Tibial artery (tissue), 4 donors: ENCODE data around the gene SCYGR6.
"Not testable (repeated sequence)": the region's sequence is repeated elsewhere in the genome, so short reads cannot be mapped to it uniquely, and the experiment has no call there.

Experiments used
- DNase-seq, 2 donors: peaks; one replicate each; pipeline ENCODE4 v3.0.0-alpha.2; 2019
- H3K27ac ChIP-seq, 2 donors: fragments of 200-600 bp; sonication (generic) in 1 of 2; 1 replicate in 1 of 2; 2 replicates in 1 of 2; pipeline ENCODE4 v1.5.1; 2018 to 2019; ENCODE audit warnings: mild to moderate bottlenecking in 1 of 2
- H3K27me3 ChIP-seq, 2 donors: fragments of 200-600 bp; sonication (generic) in 1 of 2; one replicate each; pipeline versions ENCODE4 v1.5.1 to v1.6.0; 2016 to 2019
- H3K36me3 ChIP-seq, 3 donors: fragments of 200-600 bp; sonication (generic) in 2 of 3; one replicate each; pipeline ENCODE4 v1.5.1; 2016 to 2019; ENCODE audit warnings: mild to moderate bottlenecking in 2 of 3
- H3K4me1 ChIP-seq, 4 donors: fragments of 200-600 bp; sonication (generic) in 2 of 4; 1 replicate in 3 of 4; 2 replicates in 1 of 4; pipeline ENCODE4 v1.5.1; 2016 to 2019
- H3K4me3 ChIP-seq, 2 donors: fragments of 200-600 bp; sonication (generic) in 1 of 2; 1 replicate in 1 of 2; 2 replicates in 1 of 2; pipeline ENCODE4 v1.5.1; 2018 to 2019; ENCODE audit warnings: mild to moderate bottlenecking in 2 of 2
- H3K9me3 ChIP-seq, 3 donors: fragments of 200-600 bp; sonication (generic) in 1 of 3; one replicate each; pipeline ENCODE4 v1.5.1; 2016 to 2019
- intact Hi-C: fragments of 100-400 bp; cut with DNase I; formaldehyde crosslinking; loops from one replicate; pipeline ENCODE4 v1.15.0; 2023; ENCODE audit warnings: low total_unique reads
- TF ChIP-seq, protein P1 (sequence below), 2 experiments: fragments of 200-600 bp in 1 of 2; fragments of 450-650 bp in 1 of 2; IDR thresholded peaks; one replicate each; pipeline ENCODE4 v1.5.1; 2017 to 2019; ENCODE audit warnings: antibody characterized with exemption in 2 of 2, mild to moderate bottlenecking in 1 of 2, moderate library complexity in 1 of 2

The SCYGR6 gene

DNA sequence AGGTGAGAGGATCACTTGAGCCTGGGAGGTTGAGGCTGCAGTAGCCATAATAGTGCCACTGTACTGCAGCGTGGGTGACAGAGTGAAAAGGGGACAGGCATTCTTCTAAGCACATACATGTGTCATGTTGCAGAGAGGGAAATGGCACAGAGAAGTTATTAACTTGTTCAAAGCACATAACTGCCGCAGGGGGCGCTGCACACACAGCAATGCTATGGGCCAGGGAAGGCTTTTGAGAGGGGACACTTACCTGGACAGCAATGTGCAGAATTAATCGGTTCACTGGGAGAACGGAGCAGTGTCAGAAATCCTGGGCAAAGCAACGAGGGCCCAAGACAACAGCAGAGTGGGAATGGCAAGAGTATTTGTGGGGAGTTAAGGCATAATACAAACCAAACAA lies 23.5 kb upstream of the SCYGR6 start:
- no peak for DNase-seq
- H3K36me3 ChIP-seq: no peaks in the 10 kb centered on the region
- TF ChIP-seq, protein P1, sequence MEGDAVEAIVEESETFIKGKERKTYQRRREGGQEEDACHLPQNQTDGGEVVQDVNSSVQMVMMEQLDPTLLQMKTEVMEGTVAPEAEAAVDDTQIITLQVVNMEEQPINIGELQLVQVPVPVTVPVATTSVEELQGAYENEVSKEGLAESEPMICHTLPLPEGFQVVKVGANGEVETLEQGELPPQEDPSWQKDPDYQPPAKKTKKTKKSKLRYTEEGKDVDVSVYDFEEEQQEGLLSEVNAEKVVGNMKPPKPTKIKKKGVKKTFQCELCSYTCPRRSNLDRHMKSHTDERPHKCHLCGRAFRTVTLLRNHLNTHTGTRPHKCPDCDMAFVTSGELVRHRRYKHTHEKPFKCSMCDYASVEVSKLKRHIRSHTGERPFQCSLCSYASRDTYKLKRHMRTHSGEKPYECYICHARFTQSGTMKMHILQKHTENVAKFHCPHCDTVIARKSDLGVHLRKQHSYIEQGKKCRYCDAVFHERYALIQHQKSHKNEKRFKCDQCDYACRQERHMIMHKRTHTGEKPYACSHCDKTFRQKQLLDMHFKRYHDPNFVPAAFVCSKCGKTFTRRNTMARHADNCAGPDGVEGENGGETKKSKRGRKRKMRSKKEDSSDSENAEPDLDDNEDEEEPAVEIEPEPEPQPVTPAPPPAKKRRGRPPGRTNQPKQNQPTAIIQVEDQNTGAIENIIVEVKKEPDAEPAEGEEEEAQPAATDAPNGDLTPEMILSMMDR (IDR thresholded peaks at IDR 0.05): no peak

DNA sequence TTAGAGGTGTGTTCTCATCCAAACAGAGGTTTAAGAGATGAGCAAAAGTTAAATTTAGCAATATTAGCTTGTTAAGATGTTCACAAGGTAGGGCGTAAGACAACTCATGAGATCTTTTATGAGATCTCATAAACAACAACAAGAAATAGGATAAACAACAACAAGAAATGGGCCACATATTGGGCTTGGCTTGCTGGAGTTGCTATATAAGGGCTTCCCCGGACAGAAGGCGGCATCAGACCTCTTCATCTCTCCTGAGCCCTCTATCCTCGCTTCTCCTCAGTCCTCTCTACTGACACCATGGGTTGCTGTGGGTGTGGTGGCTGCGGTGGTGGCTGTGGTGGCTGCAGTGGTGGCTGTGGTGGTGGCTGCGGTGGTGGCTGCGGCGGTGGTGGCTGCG lies 21.0 kb upstream of the SCYGR6 start, which contains the start of gene SCYGR8:
TSS of gene SCYGR8 (plus strand) at position 301 of the 400 bp plus-strand sequence. CDS start at position 301, 0 bp downstream.
- no peaks in the 10 kb centered on the region for H3K9me3 ChIP-seq
- TF ChIP-seq, protein P1 (IDR thresholded peaks at IDR 0.05): no peak
- H3K4me1 ChIP-seq: no peaks in the 10 kb centered on the region
- no peaks in the 10 kb centered on the region for H3K27me3 ChIP-seq
- H3K27ac ChIP-seq: no peak within 1 kb of the TSS
- H3K4me3 ChIP-seq: no peak within 1 kb of the TSS
- DNase-seq: no peak
- H3K36me3 ChIP-seq: no peaks in the 10 kb centered on the region
- intact Hi-C loops: no loop called here

More for the DNA sequence above, 23.5 kb upstream of the SCYGR6 start:
- no peak overlapping the region for H3K27ac ChIP-seq
- intact Hi-C loops: no loop called here
- H3K9me3 ChIP-seq: no peaks in the 10 kb centered on the region
- H3K4me3 ChIP-seq: no peak overlapping the region
- no peaks in the 10 kb centered on the region for H3K27me3 ChIP-seq
- no peaks in the 10 kb centered on the region for H3K4me1 ChIP-seq

DNA sequence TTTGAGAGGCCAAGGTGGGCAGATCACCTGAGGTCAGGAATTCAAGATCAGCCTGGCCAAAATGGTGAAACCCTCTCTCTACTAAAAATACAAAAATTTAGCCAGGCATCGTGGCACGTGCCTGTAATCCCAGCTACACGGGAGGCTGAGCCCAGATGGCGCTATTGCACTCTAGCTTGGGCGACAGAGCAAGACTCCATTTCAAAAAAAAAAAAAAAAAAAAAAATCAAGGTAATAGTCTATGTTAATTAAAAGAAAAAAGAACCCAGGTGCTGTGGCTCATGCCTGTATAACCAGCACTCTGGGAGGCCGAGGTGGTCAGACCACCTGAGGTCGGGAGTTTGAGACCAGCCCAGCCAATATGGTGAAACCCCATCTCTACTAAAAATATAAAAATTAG lies 16.1 kb upstream of the SCYGR6 start:
- H3K27ac ChIP-seq, intact Hi-C loops, H3K4me1 ChIP-seq, H3K4me3 ChIP-seq, H3K27me3 ChIP-seq, H3K9me3 ChIP-seq, DNase-seq, H3K36me3 ChIP-seq: not testable (repeated sequence)

DNA sequence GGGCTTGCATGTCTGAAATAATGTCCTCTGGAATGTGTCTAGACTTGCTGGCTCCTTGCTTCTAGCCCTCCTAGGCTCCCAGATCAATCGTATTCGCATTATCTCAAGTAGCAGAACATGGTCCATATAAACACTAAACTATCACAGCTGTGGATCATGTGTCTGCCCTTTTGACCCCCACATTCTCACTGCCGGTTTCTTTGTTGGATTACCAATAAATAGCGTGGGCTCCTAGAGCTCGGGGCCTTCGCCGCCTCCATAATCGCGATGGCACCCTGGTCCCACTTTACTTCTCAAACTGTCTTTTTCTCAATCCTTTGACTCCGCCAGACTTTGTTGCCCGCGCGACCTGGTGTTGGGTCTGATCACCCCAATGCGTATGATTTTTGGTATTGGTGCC lies 14.8 kb upstream of the SCYGR6 start:
- no peak overlapping the region for H3K4me3 ChIP-seq
- H3K27me3 ChIP-seq: no peaks in the 10 kb centered on the region
- H3K9me3 ChIP-seq: no peaks in the 10 kb centered on the region
- no peak for DNase-seq
- TF ChIP-seq, protein P1 (IDR thresholded peaks at IDR 0.05): no peak
- H3K27ac ChIP-seq: no peak overlapping the region
- H3K4me1 ChIP-seq: no peaks in the 10 kb centered on the region
- intact Hi-C loops: no loop called here
- H3K36me3 ChIP-seq: no peaks in the 10 kb centered on the region

DNA sequence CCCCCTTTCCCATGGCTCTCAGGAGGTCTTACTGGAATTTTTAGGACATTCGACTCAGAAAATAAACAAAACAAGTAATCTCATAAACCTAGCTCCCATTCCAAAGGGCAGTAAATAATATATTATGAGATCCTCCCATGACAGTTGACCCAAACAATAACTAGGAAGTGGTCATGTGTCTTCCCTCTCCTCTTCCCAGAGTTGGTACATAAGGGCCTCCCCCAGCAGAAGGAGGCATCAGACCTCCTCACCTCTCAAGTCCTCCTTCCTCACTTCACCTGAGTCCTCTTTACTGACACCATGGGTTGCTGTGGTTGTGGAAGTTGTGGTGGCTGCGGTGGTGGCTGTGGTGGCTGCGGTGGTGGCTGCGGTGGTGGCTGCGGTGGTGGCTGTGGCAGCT lies 3.5 kb upstream of the SCYGR6 start, which contains the start of gene SCYGR7:
TSS of gene SCYGR7 (plus strand) at position 301 of the 400 bp plus-strand sequence. CDS start at position 301, 0 bp downstream.
- Histone ChIP-seq H3K27ac (no peak within 1 kb of the TSS), H3K4me3 (no peak within 1 kb of the TSS), H3K4me1 (no peaks in the 10 kb centered on the region), H3K36me3 (no peaks in the 10 kb centered on the region), H3K9me3 (no peaks in the 10 kb centered on the region), H3K27me3 (peaks cover 0 to 7% of the 10 kb centered on the region in 2 donors)
- no peak for DNase-seq
- TF ChIP-seq, protein P1 (IDR thresholded peaks at IDR 0.05): no peak
- intact Hi-C loops: no loop called here

DNA sequence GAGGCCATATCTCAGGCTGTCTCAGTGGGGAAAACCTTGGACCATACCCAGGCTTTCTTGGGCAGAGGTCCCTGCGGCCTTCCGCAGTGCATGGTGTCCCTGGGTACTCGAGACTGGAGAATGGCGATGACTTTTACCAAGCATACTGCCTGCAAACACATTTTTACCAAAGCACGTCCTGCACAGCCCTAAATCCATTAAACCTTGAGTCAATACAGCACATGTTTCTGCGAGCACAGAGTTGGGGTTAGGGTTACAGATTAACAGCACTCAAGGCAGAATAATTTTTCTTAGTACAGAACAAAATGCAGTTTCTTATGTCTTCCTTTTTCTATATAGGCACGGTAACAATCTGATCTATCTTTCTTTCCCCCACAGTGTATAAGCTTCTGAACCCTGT lies 1.7 kb downstream of the SCYGR6 start:
- DNase-seq, H3K9me3 ChIP-seq, H3K27me3 ChIP-seq, H3K27ac ChIP-seq, intact Hi-C loops, H3K4me3 ChIP-seq, H3K36me3 ChIP-seq: not testable (repeated sequence)
- H3K4me1 ChIP-seq: peaks cover 0 to 12% (median 5%) of the 10 kb centered on the region in 4 donors

DNA sequence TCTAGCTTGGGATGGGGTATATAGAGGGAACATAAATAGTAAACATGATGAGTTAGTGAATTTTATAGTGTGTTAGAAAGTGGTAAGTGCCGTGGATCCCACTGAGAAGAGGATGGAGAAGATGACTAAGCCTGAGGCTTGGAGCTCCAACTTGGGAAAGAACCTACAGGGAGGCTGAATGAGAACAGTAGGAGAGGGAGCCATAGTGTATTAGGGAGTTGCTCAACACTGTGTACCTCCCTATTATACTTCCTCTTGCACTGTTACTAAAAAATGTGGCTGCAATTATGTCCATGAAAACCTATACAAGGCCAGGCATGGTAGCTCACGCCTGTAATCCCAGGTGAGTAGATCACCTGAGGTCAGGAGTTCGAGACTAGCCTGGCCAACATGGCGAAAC lies 3.9 kb downstream of the SCYGR6 start:
- Histone ChIP-seq H3K9me3 (no peaks in the 10 kb centered on the region), H3K27ac (no peak overlapping the region), H3K36me3 (no peaks in the 10 kb centered on the region), H3K27me3 (no peaks in the 10 kb centered on the region), H3K4me3 (no peak overlapping the region), H3K4me1 (peaks cover 0 to 19% (median 6%) of the 10 kb centered on the region in 4 donors)
- TF ChIP-seq, protein P1 (IDR thresholded peaks at IDR 0.05): no peak
- intact Hi-C loops: no loop called here
- DNase-seq: no peak
